ENCODE measurements around the gene POLD4.

- TF ChIP-seq CTCF (IDR thresholded peaks at IDR 0.05 in 4 of 5, conservative IDR thresholded peaks at IDR 0.05 in 1 of 5) (no peak), POLR2A (IDR thresholded peaks at IDR 0.05) (no peak)
These were observed 17.2 kb upstream of the POLD4 start for GRCh38 chr11:67370351-67371076.
